Lung (tissue), 12 donors: Measurements from ENCODE around the gene NARF. TPM values are rescaled to one million over a fixed set of nuclear protein-coding genes. Genes with fewer than 3 reads are reported as not detected.

Source experiments
- ATAC-seq: fragments of 200-7000 bp; cut with Tn5 transposase; one replicate; pipeline ENCODE4 v1.9.1; 2020; ENCODE audit warnings: moderate number of reproducible peaks; ENCODE audit not compliant: insufficient read depth, low FRiP score
- DNase-seq, 3 donors: peaks; one replicate each; pipeline ENCODE4 v3.0.0-alpha.2; 2013 to 2017
- H3K27ac ChIP-seq, 2 donors: one replicate each; pipeline ENCODE4 v1.5.1; 2013; ENCODE audit warnings: mild to moderate bottlenecking in 2 of 2, moderate library complexity in 2 of 2, control low read depth in 1 of 2, inconsistent platforms in 1 of 2, low read depth in 1 of 2, low read length in 1 of 2
- H3K27me3 ChIP-seq, 3 donors: one replicate each; pipeline ENCODE4 v1.5.1; 2013; ENCODE audit warnings: low read length in 2 of 3; ENCODE audit not compliant: control insufficient read depth in 3 of 3, insufficient read depth in 3 of 3
- H3K36me3 ChIP-seq, 4 donors: one replicate each; pipeline ENCODE4 v1.5.1; 2013; ENCODE audit warnings: low read length in 4 of 4, mild to moderate bottlenecking in 1 of 4, moderate library complexity in 1 of 4; ENCODE audit not compliant: control insufficient read depth in 4 of 4, insufficient read depth in 4 of 4
- H3K4me1 ChIP-seq, 5 donors: one replicate each; pipeline ENCODE4 v1.5.1; 2013; ENCODE audit warnings: low read length in 5 of 5, mild to moderate bottlenecking in 2 of 5, moderate library complexity in 1 of 5; ENCODE audit not compliant: control insufficient read depth in 5 of 5, insufficient read depth in 5 of 5
- H3K4me3 ChIP-seq: one replicate; pipeline ENCODE4 v1.5.1; 2013; ENCODE audit warnings: mild to moderate bottlenecking, control low read depth, moderate library complexity
- H3K9ac ChIP-seq, 2 donors: one replicate each; pipeline ENCODE4 v1.5.1; 2013; ENCODE audit warnings: low read length in 2 of 2, control low read depth in 1 of 2; ENCODE audit not compliant: insufficient read depth in 1 of 2
- H3K9me3 ChIP-seq, 4 donors: one replicate each; pipeline ENCODE4 v1.5.1; 2013; ENCODE audit warnings: low read length in 3 of 4, mild to moderate bottlenecking in 1 of 4, moderate library complexity in 1 of 4; ENCODE audit not compliant: control insufficient read depth in 4 of 4, insufficient read depth in 3 of 4
- CTCF ChIP-seq: IDR thresholded peaks from 2 replicates; pipeline ENCODE4 v1.5.1; 2012; ENCODE audit warnings: mild to moderate bottlenecking; ENCODE audit errors: control extremely low read depth, extremely low read depth
- WGBS, 2 donors: extraction: QIAGEN DNeasy Blood & Tissue Kit; methylation state at CpG; one replicate each; pipeline ENCODE4 v1.1.7; 2013; 5-methylcytosine and 5-hydroxymethylcytosine counted together
- polyA plus RNA-seq, 2 donors: library from polyadenylated mRNA; stranded (reverse); fragments of 200-250 nt; gene quantifications; one replicate each; pipeline ENCODE4 v1.2.1, GENCODE V29; 2013
- total RNA-seq, 2 donors: library from RNA; depleted of rRNA in 1 of 2; stranded (reverse); fragments of >200 nt in 1 of 2; gene quantifications; one replicate each; pipeline ENCODE4 v1.2.1, GENCODE V29; 2014 to 2021
- donor health status: control.
- donor health status: control.
- donor health status: Bipolar disorder and iron deficiency.
- donor health status: healthy.
- donor health status: DM: yes; HTN: yes; CAD: no.

Gene NARF
- total and polyA plus RNA-seq, 4 donors: 54.7 to 60.1 (median 58.7) TPM

DNA sequence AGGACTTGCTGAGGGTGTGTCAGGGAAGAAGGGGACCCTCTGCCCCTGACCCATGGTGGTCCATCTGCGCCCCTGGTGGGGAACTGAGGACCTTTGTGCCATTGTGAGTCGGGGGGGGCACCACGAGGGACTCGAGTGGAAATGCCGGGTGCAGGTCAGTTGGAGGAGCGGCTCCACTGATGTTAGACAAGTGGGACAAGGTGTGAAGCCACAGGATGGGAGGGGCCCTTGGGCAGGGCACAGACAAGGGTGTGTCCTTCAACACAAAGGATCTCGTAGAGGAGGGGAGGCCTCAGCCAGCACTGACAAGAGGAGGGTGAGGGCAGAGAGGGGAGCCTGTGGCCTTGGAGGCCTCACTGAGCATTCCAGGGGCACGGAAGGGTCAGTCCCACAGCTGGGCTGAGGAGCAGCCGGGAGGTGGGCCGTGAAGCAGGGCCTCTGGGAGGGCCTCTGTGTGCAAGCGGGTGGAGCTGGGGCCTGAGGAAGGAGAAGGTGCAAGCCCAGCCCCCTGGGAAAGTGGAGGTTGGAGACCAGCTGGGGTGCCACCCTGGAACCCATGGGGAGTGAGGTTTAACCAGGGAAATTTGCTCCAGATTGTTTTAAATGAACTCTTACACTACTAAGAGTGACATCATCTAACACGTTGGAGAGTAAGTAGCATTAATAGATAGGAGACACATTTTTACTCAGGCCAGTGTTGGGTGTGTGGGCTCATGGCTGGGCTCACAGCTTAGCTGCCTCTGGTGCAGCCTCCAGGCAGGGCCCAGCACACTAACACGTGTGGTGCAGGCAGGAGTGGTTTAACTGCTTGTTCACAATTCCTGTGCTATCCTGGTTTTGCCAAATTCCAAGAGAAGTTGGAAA lies 27.9 kb downstream of the NARF start:
- no peaks in the 10 kb centered on the region for H3K9me3 ChIP-seq
- no peak for DNase-seq
- H3K4me3 ChIP-seq: no peak overlapping the region
- H3K9ac ChIP-seq: no peak overlapping the region
- WGBS, 2 donors: 78 to 84% methylated on average over 13 of the region's 13 CpGs
- no peaks in the 10 kb centered on the region for H3K27me3 ChIP-seq
- no peak overlapping the region for H3K27ac ChIP-seq
- H3K4me1 ChIP-seq: no peaks in the 10 kb centered on the region
- peaks cover 14 to 52% (median 32%) of the 10 kb centered on the region in 4 donors for H3K36me3 ChIP-seq
- no peak for ATAC-seq
- TF ChIP-seq CTCF: no peak

DNA sequence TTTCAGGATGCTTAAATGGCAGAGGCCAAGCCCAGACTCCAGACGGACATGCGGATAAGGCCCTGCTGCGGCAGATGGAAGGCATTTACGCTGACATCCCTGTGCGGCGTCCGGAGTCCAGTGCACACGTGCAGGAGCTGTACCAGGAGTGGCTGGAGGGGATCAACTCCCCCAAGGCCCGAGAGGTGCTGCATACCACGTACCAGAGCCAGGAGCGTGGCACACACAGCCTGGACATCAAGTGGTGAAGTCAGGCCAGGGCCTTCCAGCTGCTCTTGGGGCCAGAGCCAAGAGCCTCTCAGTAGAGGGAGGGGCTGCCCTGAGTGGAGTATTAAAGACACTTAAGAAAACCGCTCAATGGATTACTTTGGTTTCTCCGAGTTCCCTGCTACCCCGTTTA lies 29.4 kb downstream of the NARF start:
- WGBS, 2 donors: 68 to 83% methylated on average over 14 of the region's 14 CpGs
- H3K36me3 ChIP-seq: peaks cover 10 to 46% (median 26%) of the 10 kb centered on the region in 4 donors
- no peaks in the 10 kb centered on the region for H3K9me3 ChIP-seq
- no peak for TF ChIP-seq CTCF
- no peak overlapping the region for H3K9ac ChIP-seq
- no peak overlapping the region for H3K27ac ChIP-seq
- no peaks in the 10 kb centered on the region for H3K4me1 ChIP-seq
- ATAC-seq (peak; percentile 30), DNase-seq (peak; percentile 49 to 60 (median 55))
- no peak overlapping the region for H3K4me3 ChIP-seq
- no peaks in the 10 kb centered on the region for H3K27me3 ChIP-seq

DNA sequence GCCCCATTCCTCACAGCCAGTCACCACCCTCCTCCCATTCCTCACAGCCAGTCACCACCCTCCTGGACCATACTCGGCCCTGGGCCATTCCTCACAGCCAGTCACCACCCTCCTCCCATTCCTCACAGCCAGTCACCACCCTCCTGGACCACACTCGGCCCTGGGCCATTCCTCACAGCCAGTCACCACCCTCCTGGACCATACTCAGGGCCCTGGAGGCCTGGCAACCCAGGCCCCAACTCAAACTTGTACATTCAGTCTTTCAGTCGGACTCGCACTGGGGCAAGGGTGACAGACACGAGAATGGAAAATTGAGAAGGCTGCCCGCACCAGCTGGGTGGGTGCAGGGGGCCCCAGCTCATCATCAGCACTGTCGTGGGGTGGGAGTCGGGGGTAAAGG lies 30.6 kb downstream of the NARF start:
- ATAC-seq: no peak
- WGBS, 2 donors: 78 to 79% methylated on average over 8 of the region's 8 CpGs

More for the DNA sequence above, 30.6 kb downstream of the NARF start:
- H3K9ac ChIP-seq: no peak overlapping the region
- H3K27me3 ChIP-seq: no peaks in the 10 kb centered on the region
- H3K27ac ChIP-seq: peak overlapping the region in 1 of 2 donors; percentile 37
- peaks cover 10 to 37% (median 20%) of the 10 kb centered on the region in 4 donors for H3K36me3 ChIP-seq
- no peaks in the 10 kb centered on the region for H3K4me1 ChIP-seq
- no peaks in the 10 kb centered on the region for H3K9me3 ChIP-seq
- no peak for DNase-seq
- no peak overlapping the region for H3K4me3 ChIP-seq
- TF ChIP-seq CTCF: no peak
